ENCODE measurements around the gene NOPCHAP1.
"Not testable (repeated sequence)": the region's sequence is repeated elsewhere in the genome, so short reads cannot be mapped to it uniquely, and the experiment has no call there.

Gene NOPCHAP1, protein sequence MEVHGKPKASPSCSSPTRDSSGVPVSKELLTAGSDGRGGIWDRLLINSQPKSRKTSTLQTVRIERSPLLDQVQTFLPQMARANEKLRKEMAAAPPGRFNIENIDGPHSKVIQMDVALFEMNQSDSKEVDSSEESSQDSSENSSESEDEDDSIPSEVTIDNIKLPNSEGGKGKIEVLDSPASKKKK

DNA sequence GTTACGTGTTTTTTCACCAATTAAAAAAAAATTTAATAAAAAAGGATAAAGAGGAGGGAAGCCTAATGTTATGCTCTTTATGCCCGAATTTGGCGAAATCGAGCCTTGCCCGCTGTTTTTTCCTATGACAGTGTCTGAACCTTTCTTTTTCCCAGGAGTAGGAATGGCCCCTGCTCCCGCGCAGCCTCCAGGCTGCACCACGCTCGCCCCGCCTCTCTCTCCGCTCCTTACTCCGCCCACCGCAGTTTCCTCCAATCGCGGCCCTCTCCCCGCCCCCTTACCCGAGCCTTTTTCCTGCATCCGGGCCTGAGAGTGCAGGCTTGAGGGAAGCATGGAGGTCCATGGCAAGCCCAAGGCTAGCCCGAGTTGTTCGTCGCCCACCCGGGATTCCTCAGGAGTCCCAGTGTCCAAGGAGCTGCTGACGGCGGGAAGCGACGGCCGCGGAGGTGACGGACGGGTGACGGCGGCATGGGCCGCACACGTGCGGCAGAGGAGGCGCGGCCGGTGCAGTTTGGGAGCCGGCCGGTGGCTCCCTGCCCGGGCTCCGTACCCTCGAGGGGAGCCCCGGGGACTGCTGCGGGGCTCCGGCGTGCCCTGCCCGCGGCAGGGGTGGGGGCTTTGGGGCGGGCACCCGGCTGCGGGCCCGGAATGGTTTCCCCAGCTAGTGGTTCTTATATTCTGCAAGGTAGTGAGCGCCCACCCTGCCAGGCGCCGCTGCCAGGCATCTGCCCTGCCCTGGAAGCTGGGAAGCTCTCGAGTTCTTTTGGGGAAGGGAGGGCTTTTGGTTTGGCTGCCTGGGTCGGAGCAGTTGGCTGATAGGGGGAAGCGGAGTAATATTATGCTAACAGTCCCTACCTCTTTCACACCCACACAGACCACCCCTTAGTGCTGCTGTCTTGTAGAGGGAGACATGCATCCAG, at the start of gene NOPCHAP1:
Gene NOPCHAP1 (plus strand): TSS at position 295 of the 920 bp plus-strand sequence. CDS start 37 bp downstream, at position 332.
- no peak for DNase-seq

DNA sequence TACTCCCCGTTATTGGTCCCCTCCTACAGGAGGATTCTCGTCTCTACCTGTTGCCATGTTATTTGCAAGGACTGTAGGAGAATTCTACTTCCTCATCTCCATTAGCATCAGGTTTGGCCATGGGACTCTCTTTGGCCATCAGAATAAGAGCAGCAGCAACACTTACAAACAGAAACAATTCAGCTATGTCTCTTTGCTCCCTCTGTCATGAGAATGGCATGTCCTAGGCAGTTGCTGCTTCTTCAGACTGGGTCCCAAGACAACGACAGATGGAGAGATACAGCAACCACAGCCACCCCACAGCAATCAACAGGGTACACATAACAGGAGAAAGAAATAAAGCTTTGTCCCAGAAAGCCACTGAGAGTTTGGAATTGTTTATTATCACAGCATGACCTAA, 47.7 kb upstream of the NOPCHAP1 start:
- DNase-seq, result no peak

DNA sequence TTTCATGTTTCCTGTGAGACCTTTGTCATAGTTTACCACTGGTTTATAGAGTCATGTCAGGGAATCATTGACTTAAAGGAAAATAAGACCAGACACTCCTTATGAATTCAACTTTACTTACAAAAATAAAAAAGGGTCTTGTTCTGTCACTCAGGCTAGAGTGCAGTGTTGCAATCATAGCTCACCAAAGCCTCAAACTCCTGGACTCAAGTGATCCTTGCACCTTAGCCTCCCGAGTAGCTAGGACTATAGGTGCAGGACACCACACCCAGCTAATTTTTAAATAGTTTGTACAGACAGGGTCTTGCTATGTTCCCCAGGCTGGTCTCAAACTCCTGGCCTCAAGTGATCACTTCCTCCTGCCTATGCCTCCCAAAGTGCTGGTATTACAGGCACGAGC, 47.0 kb upstream of the NOPCHAP1 start:
- no peak for DNase-seq

DNA sequence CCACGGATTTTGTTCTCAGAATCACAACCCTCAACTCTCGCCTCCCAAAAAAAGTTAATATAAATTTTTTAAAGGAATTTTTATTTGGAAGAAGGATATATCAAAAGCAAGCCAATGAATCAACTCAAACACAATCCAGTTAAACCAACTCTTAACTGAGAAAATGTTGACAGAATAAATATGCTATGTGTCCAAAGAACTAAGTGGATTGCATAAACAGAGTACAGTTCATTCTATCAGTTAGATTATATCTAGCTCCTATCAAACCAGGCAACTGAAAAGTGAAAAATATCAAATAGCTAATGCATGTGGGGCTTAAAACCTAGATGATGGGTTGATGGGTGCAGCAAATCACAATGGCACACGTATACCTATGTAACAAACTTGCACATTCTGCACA, 44.7 kb upstream of the NOPCHAP1 start:
- DNase-seq, result no peak

DNA sequence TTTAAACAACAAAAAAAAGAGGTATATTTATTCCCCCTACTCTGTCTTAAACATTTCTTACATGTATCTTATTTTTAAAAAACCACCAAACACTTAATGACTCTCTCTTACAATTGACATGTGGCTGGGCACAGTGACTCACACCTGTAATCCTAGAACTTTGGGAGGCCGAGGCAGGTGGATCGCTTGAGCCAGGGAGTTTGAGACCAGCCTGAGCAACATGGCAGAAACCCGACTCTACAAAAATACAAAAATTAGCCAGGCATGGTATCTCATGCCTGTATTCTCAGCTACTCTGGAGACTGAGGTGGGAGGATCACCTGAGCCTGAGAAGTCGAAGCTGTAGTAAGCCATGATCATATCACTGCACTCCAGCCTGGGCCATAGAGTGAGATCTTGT, 44.0 kb upstream of the NOPCHAP1 start:
- no peak for DNase-seq

DNA sequence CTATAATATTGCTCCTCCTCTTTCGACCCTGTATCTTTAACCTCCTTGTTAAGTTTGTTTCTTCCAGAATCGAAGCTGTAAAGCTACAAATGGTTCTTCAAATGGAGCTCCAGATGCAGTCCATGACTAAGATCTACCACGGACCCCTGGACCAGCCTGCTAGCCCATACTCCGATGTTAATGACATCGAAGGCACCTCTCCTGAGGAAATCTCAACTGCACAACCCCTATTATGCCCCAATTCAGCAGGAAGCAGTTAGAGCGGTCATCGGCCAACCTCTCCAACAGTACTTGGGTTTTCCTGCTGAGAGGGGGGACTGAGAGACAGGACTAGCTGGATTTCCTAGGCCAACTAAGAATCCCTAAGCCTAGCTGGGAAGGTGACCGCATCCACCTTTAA, 42.7 kb upstream of the NOPCHAP1 start:
- DNase-seq, result not testable (repeated sequence)

DNA sequence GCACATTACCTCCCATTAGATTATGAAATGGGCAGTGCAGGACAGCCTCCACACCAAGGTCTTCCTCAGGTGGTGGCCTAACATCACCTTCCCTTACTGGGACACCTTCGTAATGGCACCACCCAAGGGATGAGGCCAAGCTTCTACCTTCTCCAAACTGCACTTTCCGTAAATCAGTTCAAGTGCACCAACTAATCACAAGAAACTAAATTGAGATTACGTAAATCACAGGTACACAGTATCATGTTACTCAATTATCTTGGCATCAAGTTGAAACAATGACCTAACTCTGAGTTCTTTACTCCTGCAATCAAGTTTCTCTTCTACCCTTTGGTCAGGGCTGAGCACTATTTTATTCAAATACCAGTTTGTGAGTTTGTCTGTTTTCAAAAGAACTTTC, 41.9 kb upstream of the NOPCHAP1 start:
- no peak for DNase-seq

DNA sequence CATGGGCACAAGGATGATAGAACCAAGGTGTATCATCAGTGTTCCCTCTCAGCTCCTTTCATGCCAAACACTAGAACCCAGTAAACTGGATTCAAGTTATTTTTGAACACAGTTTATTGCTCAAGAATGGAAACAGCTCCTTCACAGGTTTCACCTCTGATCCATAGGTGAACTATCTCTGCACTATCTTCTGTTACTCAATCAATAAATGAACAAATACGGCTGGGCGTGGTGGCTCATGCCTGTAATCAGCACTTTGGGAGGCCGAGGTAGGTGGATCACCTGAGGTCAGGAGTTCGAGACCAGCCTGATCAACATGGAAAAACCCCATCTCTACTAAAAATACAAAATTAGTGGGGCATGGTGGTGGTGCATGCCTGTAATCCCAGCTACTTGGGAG, 37.4 kb upstream of the NOPCHAP1 start:
- DNase-seq, result not testable (repeated sequence)

DNA sequence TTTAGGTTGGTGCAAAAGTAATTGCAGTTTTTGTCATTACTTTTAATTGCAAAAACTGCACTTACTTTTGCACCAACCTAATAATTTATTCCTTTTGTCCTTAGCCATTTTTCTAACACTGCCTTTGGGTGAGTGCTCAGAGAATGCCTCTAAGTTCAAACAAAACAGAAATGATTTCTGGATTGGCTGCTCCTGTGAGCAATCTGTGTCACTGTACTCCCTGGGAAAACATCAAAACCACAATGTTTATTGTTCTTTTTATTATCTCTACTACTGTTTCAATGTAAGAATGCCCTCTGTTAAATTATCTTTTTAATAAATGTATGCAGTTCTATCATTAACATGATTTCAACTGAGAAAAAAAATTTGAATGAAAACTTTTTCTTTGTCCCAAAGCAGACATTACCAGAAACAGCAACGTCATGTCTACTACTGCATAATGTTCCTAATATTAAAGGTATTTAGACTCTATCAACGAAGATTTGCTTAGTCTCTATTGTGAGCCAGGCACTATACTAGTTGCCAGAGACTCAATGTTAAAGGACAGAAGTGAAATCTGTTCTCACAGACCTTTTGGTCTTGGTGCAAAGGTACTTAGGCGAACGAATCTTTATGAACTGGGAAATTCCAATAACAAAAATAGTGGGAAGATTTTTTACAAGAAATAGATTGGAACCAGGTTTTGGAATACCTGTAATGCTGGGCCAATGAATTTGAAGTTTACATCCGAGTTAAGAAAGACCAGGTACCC, 34.2 kb upstream of the NOPCHAP1 start:
- no peak for DNase-seq

DNA sequence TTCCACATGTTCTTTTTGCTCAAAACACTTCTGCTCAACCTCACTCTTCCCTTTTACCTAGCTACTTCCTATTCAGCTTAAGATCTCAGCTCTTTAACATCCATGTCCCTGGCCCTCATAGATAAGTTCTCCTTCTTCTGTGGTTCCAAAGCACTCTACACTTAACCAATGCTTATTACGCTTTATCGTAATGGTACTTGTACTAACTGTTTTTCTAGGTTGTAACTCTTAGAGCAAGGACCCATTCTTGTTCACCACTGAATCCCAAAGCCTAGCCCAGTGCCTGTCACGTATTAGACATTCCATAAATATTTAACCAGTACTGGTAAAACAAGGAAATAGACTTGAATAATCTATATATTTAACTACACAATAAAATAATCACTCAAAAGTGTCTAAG, 33.3 kb upstream of the NOPCHAP1 start:
- no peak for DNase-seq

DNA sequence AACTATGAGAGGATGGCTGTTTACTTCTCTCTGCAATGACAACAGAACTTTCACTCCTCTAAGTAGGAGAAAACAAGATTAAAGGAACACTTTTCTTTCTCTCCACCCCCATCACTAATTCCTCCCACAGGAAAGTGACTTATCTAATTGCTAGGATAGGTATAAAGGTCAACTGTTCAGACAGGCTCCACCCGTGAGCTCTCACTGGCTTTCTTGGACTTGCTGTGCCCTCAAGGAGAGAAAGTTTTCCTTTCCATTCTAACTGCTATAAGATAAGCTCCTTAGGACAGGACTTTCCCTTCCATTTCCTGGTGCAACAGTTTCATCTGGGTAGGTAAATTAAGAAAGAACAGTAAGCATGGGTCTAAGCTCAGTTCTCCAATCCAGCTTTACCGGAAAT, 32.8 kb upstream of the NOPCHAP1 start:
- no peak for DNase-seq

DNA sequence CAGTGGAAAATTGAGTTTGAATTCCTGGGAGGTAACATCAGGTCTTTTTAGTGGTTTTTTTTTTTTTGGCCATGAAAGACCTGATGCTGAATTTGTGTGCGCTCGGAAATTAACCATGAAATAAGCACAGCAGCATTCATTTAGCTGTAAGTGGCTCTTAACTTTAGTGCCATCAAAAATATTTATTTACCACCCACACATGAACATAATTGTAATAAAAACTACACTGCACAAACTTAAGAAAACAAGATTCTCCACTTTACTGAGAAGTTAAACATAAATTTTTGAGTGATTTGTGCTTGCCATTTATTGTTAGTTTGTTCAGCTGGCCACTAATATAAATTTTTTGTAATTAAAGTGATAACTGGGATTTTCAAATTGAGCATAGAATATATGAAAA, 30.4 kb upstream of the NOPCHAP1 start:
- DNase-seq, result no peak

DNA sequence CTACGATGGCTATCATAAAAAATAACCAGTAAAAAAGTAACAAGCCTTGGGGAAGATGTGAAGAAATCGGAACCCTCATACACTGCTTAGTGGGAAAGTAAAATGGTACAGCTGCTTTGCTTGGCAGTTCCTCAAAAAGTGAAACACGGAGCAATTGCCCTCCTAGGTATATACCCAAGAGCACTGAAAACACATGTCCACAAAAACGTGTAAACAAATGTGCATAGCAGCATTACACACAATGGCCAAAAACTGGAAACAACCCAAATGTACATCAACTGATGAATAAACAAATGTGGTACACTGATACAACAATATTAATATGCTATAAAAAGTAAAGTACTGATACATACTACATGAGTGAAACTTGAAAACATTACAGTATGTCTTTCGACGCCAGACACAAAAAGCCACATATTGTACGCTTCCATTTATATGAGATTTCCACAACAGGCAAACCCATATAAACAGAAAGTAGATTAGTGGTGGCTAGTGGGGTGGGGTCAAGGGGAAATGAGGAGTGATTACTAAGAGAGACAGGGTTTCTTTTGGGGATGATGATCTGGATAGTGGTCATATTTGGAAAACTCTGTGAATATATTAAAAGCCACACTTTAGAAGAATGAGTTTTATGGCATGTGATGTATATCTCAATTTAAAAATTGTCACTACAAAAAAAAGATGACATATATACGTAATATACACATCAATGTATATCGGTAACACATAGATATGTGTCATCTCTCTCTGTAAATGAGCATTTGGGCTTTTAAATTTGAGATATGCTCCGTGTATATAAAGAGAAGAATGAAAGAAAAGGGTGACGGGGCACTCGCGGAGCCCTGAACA, 29.0 kb upstream of the NOPCHAP1 start:
- no peak for DNase-seq

DNA sequence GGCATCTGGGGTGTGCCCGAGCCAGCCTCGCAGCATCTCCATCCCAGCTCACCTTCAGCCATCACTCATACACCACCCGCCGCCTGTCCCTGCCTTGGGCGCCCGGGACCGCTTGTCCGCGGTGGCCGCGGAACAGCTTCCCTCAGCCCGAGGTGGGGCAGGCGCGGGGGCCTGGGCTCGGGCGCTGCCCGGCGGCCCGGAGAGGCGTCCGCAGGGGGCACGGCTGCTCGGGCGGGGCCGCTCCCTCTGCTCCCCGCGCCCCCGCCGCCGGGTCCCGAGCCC, 28.5 kb upstream of the NOPCHAP1 start:
- no peak for DNase-seq

DNA sequence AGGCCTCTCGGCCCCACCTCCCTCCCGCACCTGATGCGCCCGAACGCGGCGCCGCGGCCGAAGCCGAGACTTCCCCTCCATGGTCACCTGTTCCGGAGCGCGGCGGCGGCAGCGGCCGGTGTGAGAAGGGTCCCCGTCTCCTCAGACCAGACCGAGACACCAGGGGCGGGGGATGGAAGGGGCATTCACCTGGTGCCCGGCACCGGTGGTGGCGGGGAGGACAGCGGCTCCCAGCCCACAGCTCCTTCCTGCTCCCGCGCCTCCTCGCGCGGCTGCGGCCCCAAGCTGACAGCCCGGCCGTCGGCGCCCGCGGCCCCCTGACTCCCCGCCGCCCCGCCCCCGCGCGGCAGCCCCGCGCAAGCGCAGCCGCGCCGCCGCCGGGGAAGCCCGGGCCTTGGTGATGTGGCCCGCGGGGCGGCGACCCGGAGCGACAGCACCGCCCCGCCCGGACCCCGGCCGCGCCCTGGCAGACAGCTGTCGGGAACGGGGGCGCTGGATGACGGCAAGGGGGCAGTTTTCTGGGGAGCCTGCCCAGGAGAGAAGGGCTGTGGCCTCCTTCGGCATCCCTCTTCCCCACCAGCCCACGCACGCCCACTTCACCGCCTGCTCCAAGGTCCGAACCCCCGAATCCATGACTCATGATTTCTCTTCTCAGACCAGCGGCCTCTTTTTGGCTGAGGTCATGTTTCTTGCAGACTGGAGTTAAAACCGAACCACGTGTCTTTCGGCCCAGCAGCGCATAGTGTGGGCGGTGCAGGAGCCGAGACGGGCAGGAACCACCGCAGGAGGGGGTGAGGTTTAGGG, 27.9 kb upstream of the NOPCHAP1 start, which contains the start of gene SLC41A2:
Gene SLC41A2 (minus strand): TSS at position 290 of the 804 bp plus-strand sequence. CDS start 29,763 bp downstream, outside the sequence.
- DNase-seq, result no peak

DNA sequence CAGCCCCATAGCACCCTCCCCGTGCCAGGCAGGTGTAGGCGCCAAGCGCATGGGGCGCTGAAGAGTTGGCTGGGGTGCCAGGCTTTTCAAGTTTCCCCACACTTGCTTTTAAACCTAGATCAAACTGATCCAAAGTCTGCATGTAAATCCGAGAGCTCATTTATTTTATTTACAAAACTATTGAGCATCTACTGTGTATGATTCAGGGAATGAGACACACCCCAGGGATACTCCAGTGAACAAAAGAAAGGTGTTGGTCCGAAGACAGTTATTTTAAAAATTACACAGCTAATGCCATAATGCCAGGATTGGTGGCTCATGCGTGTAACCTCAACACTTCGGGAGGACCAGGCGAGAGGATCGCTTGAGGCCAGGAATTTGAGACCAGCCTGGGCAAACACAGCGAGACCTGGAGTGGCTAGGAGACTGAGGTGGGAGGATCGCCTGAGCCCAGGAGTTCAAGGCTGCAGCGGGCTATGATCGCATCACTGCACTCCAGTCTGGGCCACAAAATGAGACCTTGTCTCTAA, 27.2 kb upstream of the NOPCHAP1 start:
- no peak for DNase-seq

DNA sequence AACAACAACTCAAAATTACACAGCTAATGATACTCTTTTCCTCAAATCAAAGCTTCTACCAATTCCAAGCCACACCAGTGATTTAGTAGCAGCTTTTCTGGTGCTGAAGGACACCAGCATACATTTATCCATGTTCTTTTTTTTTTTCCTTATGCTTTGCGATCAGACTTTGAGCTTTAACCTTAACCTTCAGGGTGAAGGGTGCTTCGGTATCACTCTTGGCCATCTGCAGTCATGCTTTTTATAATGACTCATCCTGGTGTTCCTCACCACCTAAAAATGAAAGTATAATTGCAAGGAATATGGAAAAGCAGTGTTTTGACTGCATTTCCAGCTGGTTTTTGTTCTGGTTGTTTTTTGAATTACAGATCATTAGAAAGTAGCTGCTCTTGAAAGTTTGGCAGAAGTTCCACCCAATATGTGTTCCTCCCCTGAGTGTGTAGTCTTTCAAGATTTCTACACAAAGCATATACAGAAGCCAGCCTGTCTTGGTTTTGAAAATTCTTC, 26.7 kb upstream of the NOPCHAP1 start:
- no peak for DNase-seq

DNA sequence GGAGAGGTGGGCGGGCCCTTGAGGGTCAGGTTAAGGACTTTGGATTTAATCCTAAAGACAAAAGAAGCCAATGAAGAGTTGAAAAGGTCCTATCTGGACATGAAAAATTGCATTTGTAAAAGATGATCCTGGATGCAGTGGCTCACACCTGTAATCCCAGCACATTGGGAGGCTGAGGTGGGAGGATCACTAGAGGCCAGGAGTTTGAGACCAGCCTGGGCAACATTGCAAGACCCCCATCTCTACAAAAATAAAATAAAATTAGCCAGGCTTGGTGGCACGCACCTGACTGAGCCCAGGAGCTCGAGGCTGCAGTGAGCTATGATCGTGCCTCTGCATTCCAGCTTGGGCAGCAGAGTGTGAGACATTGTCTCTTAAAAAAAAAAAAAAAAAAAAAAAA, 25.7 kb upstream of the NOPCHAP1 start:
- DNase-seq, result no peak

DNA sequence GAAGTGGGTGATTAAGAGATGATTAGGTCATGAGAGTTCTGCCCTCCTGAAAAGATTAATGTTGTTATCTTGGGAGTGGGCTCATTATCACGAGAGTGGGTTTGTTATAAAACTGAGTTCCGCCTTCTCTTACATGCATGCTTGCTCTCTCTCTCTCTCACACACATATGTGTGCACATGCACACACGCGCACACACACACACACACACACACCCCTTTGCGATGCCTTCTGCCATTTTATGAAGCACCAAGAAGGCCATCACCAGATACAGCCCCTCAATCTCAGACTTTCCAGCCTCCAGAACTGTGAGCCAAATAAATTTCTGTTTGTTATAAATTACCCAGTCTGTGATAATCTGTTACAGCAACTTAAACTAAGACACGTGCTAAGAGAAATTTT, 22.4 kb upstream of the NOPCHAP1 start:
- no peak for DNase-seq

DNA sequence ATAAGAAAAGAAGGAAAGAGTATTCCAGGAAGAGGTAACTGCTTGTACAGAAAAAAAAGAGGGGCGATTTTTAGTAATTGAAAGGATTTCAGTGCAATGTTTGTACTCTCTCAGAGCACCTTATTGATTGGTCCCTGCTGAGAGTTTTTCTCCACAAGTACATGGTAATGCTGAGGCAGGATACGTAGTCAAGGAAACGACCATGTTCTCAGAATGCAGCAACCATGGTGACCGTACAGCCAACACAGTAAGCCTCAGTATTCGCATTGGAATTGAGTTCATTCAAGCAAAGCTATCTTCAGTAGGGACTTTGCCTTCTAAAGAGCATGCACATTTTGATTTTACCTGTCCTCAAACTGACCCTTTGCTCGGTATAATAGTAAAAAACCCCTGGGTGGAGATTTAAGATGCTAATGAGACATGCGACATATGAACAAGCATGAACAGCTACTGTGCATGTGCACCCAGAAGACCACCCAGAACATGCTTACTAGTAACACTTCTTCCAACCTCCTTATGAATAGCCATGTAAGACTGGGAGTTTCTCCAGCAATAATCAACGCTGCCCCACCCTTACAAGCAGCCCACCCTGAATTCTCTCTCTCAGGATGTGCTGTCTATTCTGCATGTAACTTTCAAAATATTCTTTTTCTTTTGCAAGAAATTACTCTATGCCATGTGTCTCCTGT, 21.8 kb upstream of the NOPCHAP1 start:
- DNase-seq, result no peak

DNA sequence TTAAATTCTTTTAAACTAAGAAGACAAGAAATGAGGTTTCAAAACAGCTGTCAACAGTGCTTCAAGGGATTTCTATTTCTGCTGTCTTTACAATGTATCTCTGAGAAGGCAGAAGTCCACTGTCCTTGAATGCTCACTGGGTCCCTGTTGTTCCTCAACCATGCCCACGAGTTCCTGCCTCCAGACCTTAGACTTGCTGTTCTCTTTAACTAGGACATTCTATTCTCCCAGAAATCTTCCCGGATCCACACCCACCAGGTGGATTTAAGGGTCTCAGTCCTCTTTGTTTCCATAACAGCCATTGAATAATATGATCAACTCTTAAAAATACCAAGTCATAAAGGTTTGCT, 21.3 kb upstream of the NOPCHAP1 start:
- DNase-seq, result no peak
